ENCODE results near the gene TIMM17A.

TIMM17A gene

GRCh38 chr1:201945863-201946223, 9.5 kb upstream of the TIMM17A start:
- H3K4me3 ChIP-seq (ENCODE audit: low read depth, low read length): no peak overlapping the region
- TF ChIP-seq, protein P1, sequence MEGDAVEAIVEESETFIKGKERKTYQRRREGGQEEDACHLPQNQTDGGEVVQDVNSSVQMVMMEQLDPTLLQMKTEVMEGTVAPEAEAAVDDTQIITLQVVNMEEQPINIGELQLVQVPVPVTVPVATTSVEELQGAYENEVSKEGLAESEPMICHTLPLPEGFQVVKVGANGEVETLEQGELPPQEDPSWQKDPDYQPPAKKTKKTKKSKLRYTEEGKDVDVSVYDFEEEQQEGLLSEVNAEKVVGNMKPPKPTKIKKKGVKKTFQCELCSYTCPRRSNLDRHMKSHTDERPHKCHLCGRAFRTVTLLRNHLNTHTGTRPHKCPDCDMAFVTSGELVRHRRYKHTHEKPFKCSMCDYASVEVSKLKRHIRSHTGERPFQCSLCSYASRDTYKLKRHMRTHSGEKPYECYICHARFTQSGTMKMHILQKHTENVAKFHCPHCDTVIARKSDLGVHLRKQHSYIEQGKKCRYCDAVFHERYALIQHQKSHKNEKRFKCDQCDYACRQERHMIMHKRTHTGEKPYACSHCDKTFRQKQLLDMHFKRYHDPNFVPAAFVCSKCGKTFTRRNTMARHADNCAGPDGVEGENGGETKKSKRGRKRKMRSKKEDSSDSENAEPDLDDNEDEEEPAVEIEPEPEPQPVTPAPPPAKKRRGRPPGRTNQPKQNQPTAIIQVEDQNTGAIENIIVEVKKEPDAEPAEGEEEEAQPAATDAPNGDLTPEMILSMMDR (IDR thresholded peaks at IDR 0.05; ENCODE audit: low read depth, low read length, missing control alignments): no peak
- DNase-seq (ENCODE audit: low read depth): no peak

- TF ChIP-seq, protein P1 (IDR thresholded peaks at IDR 0.05; ENCODE audit: low read depth, low read length, missing control alignments): no peak
- H3K4me3 ChIP-seq (ENCODE audit: low read depth, low read length): no peak within 1 kb of the TSS
- no peak for DNase-seq (ENCODE audit: low read depth)
These were observed 8.9 kb upstream of the TIMM17A start, which contains the start of gene LMOD1 for GRCh38 chr1:201946224-201946908. Gene LMOD1 (minus strand): TSS chr1:201946548. CDS start chr1:201946340, 208 bp downstream.

- no peak overlapping the region for H3K4me3 ChIP-seq (ENCODE audit: low read depth, low read length)
- no peak for DNase-seq (ENCODE audit: low read depth)
These were observed 7.7 kb upstream of the TIMM17A start for GRCh38 chr1:201947697-201948008.

DNA sequence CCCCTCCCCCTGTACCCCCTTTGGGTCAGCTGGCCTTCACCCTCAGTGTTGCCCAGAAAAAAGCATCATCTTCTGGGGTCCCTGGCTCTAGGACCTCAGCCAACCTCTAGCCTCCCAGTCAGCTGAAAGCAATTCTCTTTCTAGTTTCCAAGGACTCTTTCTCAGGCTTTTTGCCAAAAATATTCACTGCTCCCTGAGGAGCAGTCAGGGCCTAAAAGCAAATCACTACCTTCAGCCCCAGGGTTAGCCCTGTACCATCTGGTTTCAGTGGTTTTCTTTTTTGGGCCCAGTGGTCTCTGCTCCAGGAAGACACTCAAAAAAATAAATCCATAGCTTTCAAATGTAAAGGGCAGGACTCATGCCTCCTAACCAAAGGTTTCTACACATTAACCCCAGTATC, 5.8 kb upstream of the TIMM17A start:
- no peak for DNase-seq (ENCODE audit: low read depth)
- H3K4me3 ChIP-seq (ENCODE audit: low read depth, low read length): no peak overlapping the region
- TF ChIP-seq, protein P1 (IDR thresholded peaks at IDR 0.05; ENCODE audit: low read depth, low read length, missing control alignments): no peak

More at GRCh38 chr1:201947697-201948008, 7.7 kb upstream of the TIMM17A start:
- TF ChIP-seq, protein P1 (IDR thresholded peaks at IDR 0.05; ENCODE audit: low read depth, low read length, missing control alignments): no peak

DNA sequence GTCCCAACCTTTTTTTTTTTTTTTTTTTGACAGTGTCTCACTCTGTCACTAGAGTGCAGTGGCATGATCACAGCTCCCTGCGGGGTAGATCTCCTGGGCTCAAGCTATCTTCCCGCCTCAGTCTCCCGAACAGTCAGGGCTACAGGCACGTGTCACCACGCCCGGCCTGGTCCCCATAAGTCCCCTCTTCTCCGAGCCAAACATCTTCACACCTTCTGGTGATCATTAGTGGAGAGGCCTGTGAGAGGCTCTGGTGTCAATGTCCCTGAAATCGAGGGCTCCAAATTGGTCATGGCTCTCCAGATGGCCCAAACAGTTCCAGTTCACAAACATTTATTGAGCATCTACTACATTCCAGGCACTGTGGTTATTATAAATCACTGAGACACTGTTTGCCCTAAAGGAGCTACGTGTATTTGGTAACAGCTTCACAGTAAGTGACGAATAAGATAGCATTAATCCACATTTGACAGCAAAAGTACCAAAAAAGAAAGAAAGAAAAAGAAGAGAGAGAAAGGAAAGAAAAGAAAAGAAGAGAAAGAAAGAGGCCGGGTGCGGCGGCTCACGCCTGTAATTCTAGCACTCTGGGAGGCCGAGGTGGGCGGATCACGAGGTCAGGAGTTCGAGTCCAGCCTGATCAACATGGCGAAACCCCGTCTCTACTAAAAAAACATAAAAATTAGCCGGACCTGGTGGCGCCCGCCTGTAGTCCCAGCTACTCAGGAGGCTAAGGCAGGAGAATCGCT, 867 bp upstream of the TIMM17A start:
- H3K4me3 ChIP-seq (ENCODE audit: low read depth, low read length): peak overlapping the region; percentile 81
- no peak for DNase-seq (ENCODE audit: low read depth)
- TF ChIP-seq, protein P1 (IDR thresholded peaks at IDR 0.05; ENCODE audit: low read depth, low read length, missing control alignments): no peak

DNA sequence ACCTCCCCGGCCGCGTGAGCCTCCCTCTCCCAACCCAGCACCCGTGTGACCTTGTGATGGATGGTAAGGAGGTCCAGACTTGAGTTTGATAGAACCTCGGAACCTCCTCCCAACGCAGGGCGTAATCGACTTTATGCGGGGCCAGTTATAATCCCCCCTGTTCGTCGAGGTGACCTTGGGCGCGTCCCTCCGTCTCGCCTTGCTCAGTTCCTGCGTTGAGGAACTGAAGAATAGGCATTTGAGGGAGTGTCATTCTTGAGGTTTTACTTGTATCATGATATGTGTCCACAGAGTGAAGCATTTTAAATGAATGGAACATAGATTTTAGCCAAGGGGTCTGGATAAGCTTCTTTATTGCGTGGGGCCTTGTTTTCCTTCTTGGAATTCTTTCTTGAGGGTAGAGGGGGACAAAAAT, 433 bp downstream of the TIMM17A start:
- TF ChIP-seq, protein P1 (IDR thresholded peaks at IDR 0.05; ENCODE audit: low read depth, low read length, missing control alignments): no peak
- H3K4me3 ChIP-seq (ENCODE audit: low read depth, low read length): peak overlapping the region; percentile 81
- DNase-seq (ENCODE audit: low read depth): no peak
